T47D (cell line): ENCODE measurements around the gene AKR1B15.
A peak's percentile ranks its signal among the peaks of the same experiment; 100 is the strongest.

ENCODE experiments used
- DNase-seq, 2 experiments: peaks; one replicate each; pipeline versions ENCODE4 v3.0.0 to v3.0.0-alpha.2; 2011 to 2012; ENCODE audit warnings: low read depth in 1 of 2, low spot score in 1 of 2
- JUND ChIP-seq: IDR thresholded peaks from 2 replicates; pipeline ENCODE4 v1.6.1; 2012; ENCODE audit warnings: low read depth
- in situ Hi-C: cut with HindIII; loops from 2 replicates; pipeline ENCODE4 v1.10.0; 2016; ENCODE audit warnings: low sequenced_read_pairs, low pct_unique_long_range_greater_than_20kb

Gene AKR1B15

DNA sequence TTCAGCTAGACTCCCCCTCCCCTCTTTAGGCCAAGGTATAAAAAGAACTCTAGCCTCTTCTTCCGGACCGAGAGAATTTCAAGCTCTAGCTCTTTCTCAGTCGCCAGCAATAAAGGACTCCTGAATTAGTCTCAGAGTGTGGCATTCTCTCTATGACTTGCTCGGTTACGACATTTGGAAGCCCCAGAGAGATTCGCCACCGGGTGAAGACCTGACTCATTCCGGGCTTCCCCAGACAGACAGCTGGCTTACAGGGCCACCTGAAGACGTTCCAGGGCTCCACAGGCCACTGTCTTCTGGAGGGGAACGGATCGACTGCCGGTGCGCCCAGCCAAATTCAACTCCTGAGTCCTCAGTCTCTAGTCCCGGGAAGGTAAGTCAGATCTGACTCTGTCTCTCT lies at the start of gene AKR1B15:
TSS of gene AKR1B15 (plus strand) at position 234 of the 400 bp plus-strand sequence. CDS start 15,510 bp downstream, outside the sequence.
- DNase-seq, result no peak
- in situ Hi-C loops, result no loop called here
- TF ChIP-seq JUND, result no peak

DNA sequence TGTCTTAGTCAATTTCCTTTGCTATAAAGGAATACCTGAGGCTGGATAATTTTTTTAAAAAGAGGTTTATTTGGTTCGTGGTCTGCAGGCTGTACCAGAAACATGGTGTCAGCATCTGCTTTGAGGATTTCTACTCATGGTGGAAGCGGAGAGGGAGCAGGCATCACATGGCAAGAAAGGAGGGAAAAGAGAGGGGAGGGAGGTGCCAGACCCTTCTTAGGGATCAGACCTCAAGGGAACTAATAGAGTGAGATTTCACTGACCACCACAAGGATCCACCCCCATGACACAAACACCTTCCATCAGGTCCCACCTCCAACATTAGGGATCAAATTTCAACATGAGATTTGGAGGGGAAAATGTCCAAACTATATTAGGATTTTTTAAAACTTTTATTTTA lies 48.5 kb upstream of the AKR1B15 start:
- TF ChIP-seq JUND, result no peak
- DNase-seq, result no peak
- in situ Hi-C loops, result no loop called here

DNA sequence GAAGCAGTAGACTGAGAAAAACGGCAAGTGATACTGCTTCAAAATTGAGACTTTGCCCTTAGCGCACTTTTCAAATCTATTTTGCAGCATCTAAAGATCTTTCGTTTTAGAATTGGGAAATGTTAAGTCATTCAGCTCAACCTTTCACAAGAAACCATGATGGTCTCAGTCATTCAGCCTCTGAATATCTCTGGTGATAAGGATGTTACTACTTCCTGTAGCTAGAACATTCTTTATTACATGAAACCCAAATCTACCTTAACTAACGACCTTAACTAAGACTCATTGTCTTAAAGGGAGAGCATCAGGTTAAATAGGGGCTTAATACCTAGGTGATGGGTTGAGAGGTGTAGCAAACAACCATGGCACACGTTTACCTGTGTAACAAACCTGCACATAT lies 47.9 kb upstream of the AKR1B15 start:
- no peak for TF ChIP-seq JUND
- in situ Hi-C loops, result no loop called here
- no peak for DNase-seq

DNA sequence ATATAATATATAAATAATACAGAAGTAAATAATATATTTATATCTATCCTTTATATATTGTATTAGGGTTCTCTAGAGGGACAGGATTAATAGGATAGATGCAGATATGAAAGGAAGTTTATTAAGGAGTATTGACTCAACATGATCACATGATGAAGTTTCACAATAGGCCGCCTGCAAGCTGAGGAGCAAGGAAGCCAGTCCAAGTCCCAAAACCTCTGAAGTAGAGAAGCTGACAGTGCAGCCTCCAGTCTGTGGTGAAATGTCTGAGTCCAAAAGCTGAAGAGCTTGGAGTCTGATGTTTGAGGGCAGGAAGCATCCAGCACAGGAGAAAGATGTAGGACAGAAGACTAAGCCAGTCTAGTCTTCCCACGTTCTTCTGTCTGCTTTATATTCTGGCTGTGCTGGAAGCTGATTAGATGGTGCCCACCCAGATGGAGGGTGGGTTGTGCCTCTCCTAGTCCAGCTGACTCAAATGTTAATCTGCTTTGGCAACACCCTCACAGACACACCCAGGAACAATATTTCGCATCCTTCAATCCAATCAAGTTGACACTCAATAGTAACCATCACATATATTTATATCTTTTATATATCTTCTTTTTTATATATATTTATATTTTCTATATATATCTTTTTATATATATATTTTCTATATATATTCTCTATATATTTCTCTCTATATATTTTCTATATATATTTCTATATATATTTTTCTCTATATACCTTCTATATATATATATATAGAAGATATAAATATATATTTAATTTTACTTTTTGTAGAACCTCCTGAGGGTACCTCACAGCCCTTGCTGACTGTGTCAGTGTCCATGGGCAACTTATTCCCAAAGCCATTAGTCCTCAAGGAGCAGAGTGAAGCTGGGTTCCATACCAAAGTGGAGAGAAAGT lies 46.2 kb upstream of the AKR1B15 start:
- in situ Hi-C loops, result no loop called here
- TF ChIP-seq JUND, result no peak
- no peak for DNase-seq

DNA sequence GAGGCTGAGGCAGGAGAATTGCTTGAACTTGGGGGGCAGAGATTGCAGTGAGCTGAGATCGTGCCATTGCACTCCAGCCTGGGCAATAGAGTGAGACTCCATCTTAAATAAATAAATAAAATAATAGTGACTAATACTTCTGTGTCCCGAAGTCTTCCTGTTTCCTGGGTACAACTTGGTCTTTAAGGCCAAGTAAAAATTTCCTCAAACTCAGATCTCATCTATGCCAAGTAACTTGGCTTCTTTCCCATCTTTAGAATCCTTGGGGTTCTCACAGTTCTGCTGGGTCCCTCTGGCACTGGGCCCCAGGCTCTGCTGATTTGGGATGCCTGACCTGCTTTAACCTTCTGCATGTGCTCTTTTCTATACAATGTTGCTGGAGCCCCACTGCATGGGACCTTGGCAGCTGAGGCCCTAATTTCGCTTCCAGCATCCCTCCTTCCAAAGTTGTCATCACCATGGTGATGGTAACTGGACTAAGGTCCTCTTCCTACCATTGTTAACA lies 44.2 kb upstream of the AKR1B15 start:
- in situ Hi-C loops, result no loop called here
- DNase-seq, result no peak
- TF ChIP-seq JUND, result no peak

DNA sequence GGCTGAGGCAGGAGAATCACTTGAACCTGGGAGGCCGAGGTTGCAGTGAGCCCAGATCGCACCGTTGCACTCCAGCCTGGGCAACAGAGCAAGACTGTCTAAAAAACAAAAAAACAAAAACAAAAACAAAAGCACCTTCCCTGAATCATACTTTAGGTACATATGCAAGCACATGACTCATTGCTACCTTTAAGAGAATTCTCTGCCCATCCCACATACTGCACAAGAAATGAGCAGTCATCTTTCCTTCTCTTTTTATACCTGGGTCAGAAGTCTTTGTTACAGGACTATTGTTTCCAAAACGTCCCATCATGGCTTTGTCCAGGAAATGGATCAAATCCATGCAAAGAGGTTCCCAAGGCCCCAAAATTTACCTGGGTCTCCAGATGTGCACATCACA lies 43.1 kb upstream of the AKR1B15 start:
- no peak for TF ChIP-seq JUND
- in situ Hi-C loops, result no loop called here
- no peak for DNase-seq

DNA sequence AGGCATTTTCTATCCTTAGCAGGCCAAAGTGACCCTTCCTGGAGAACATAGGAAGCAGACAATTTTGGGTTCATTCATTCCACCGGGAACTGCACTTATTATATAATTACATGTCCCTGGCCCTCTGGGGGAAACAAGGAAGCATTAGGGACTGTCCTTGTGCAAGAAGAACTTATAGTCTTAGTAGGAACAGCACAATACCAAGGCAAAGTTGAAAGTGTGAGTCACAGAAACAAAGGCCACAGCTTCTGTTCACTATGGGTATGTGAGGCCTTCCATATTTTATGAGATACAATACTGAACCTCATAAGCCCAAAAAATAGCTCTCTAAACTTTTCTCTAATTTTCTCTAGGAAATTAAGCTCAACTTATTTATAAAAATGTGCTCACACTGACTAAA lies 39.9 kb upstream of the AKR1B15 start:
- no peak for DNase-seq
- in situ Hi-C loops, result no loop called here
- no peak for TF ChIP-seq JUND

DNA sequence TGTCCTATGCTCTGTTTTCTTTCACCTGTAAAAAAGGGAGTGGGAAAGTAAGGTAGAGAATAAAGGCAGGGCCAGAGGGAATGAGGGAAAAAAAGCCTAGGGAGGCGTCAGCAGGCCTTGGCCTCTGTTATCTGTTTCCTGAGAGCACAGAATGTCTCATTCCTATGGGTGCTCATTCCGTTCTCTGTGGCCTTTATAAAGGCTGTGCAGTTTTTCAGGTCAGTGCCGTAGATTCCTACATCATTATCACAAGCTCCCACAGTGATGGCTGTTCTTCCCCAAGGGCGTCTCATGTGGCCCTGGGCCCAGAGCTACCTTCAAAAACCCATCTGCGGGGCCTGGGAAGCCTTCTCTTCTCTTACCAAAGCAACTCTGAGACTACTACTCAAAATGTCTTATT lies 38.3 kb upstream of the AKR1B15 start:
- in situ Hi-C loops, result no loop called here

DNA sequence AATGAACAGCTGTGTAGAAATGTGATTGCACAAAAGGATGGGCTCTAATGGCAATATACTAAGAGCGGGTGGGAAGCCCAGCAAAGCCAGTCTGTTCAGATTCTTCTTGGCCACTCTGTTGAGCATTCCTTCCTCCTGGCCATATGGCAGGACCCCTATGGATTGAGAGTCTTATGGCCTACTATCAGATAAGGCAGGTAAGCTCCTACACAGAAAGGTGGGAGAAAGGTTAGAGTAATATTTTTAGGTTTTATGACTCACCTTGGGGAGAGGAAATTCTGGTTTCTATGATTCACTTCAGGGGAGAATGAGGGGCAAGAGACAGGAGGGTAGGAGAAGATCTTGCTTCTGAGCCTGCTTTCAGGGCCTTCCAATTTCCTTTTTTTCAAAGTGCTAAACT lies 36.6 kb upstream of the AKR1B15 start:
- no peak for TF ChIP-seq JUND
- DNase-seq, result no peak
- in situ Hi-C loops, result no loop called here

More for the DNA sequence above, 38.3 kb upstream of the AKR1B15 start:
- TF ChIP-seq JUND, result no peak
- DNase-seq, result no peak

DNA sequence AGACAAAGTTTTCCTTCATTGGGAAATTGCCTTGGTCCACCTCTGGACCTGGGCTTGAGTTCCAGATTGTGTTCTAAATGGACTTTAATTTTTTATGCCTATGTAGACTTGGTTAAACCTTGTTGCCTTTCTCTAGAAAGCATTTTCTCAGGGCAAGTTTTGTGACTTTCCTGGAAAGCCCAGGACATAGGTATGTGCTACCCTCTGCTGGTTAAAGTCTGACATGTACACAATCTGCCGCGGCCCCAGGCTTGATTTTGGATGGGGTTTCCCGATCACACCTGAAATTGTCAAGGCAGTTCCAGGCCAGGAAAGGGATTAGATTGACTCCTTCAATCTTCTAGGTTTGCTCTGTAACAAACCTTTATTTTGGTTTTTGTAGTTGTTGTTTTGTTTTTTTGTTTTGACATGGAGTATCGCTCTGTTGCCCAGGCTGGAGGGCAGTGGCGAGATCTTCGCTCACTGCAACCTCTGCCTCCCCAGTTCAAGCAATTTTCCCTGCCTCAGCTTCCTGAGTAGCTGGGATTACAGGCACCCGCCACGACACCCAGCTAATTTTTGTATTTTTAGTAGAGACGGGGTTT lies 35.6 kb upstream of the AKR1B15 start:
- DNase-seq, result peak; percentile 14 to 62
- TF ChIP-seq JUND, result no peak
- in situ Hi-C loops, result no loop called here

DNA sequence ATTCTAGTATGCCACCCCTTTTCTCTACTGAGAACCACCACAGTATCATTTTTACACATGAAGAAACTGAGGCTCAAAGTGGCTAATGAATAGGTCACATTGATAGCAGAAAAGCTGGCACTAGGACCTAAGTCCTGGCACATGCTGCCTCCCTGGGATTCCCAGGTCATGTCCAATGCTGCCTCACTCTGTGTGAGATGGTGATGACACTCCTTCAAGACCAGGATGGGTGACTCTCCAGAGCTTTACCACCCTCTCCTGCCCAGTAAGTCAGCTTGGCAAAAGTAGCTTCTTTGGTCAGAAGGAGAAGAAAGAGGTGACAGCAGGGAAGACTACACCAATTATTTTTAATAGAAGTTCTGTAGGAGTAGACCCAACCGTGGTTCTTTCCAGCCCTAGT lies 34.8 kb upstream of the AKR1B15 start:
- no peak for DNase-seq
- in situ Hi-C loops, result no loop called here
- no peak for TF ChIP-seq JUND

DNA sequence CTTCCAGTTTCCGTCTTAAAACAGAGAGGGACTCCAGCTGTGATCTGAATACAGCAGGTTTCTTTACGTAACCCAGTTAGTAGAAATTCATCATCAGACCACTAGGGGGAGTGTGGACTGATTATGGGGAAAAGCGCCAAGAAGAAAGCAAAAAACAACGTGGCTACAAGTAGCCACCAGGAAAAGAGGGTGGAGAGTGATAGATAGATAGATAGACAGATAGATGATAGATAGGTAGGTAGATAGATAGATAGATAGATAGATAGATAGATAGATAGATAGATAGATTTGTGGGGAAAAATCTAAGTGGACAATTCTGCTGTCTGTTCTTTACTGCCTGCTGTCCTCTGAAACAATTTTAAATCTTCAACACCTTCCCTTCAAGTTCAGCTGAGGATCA lies 34.2 kb upstream of the AKR1B15 start:
- in situ Hi-C loops, result no loop called here
- DNase-seq, result peak in 1 of 2 experiments; percentile 72
- no peak for TF ChIP-seq JUND
